ENCODE data around the gene E2F1. TPM values are rescaled to one million over a fixed set of nuclear protein-coding genes. Genes with fewer than 3 reads are reported as not detected.

Gene E2F1
- total and polyA plus RNA-seq, 2 experiments from 2014 or later = 12.1 to 42.6 TPM

- Histone ChIP-seq H3K4me3 (no peak overlapping the region), H4K20me1 (replicated peaks; ENCODE audit: insufficient read depth) (peaks cover 3% of the 10 kb centered on the region; the same call in 1 of the 2 replicates)
Measured at GRCh38 chr20:33645072-33645358, 41.2 kb downstream of the E2F1 start.

DNA sequence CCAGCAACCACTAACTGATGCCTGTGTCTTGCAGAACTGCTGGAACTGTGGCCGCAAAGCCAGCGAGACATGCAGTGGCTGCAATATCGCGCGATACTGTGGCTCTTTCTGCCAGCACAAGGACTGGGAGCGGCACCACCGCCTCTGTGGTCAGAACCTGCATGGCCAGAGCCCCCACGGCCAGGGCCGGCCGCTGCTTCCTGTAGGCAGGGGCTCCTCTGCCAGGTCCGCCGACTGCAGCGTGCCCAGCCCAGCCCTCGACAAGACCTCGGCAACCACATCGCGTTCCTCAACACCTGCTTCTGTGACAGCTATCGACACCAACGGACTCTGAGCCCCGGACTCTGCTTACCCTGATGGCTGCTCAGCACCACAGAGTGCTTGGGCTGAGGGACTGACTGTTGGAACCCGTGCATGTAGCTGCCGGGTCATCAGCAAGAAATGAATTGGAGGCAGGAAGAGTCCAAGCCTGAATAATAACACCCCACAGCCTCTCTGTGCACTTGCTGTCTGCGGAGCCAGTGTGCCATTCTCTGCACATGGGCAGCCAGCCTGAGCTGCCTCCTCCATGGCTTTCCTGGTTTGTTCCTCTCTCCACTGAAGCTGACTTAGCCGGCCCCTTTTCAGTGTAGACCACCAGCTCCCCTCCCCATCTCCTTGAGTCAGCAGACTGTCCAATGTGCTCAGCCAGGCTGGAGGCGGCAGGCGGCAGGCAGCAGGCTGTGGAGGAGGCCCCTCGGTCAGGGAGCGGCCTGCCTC lies 41.7 kb downstream of the E2F1 start:
- Histone ChIP-seq H3K9me2 (ENCODE audit: insufficient read depth) (no peaks in the 10 kb centered on the region), H3K4me2 (no peak overlapping the region), H3K27me3 (ENCODE audit: insufficient read depth) (no peaks in the 10 kb centered on the region), H3K4me1 (ENCODE audit: insufficient read depth) (no peaks in the 10 kb centered on the region; the same call in 1 of the 2 replicates), H2AFZ (no peak overlapping the region), H3K79me2 (replicated peaks; ENCODE audit: insufficient read depth) (no peaks in the 10 kb centered on the region), H4K20me1 (replicated peaks; ENCODE audit: insufficient read depth) (peaks cover 3% of the 10 kb centered on the region; the same call in 1 of the 2 replicates), H3K4me3 (no peak overlapping the region), H3F3A (replicated peaks; ENCODE audit: low read depth) (no peaks in the 10 kb centered on the region), H3K27ac (ENCODE audit: low read depth) (no peak overlapping the region), H3K36me3 (ENCODE audit: insufficient read depth) (no peaks in the 10 kb centered on the region)
- no peak for DNase-seq (ENCODE audit: low spot score)
- H3K4me3 Mint-ChIP-seq = no peak overlapping the region
- H3K27ac Mint-ChIP-seq = no peak overlapping the region
- ATAC-seq = no peak
- H3K27me3 Mint-ChIP-seq (ENCODE audit: insufficient read depth, low read depth, poor library complexity) = peaks cover 3% of the 10 kb centered on the region
- H3K9me3 Mint-ChIP-seq = no peaks in the 10 kb centered on the region
- peaks cover 5% of the 10 kb centered on the region; the same call in 2 of the 3 replicates for H3K4me1 Mint-ChIP-seq
- H3K36me3 Mint-ChIP-seq (ENCODE audit: low read depth) = peaks cover 19% of the 10 kb centered on the region
- TF ChIP-seq JUNB (IDR thresholded peaks at IDR 0.05; ENCODE audit: unreplicated experiment) (no peak), CREB1 (CRISPR knock-in tag; IDR thresholded peaks at IDR 0.05; ENCODE audit: low read depth) (no peak), ZNF331 (CRISPR knock-in tag; IDR thresholded peaks at IDR 0.05; ENCODE audit: low read depth) (no peak), ZNF114 (CRISPR knock-in tag; IDR thresholded peaks at IDR 0.05) (no peak), EZH2 (IDR thresholded peaks at IDR 0.05; ENCODE audit: low read depth, unreplicated experiment) (no peak), NANOG (IDR thresholded peaks at IDR 0.05; ENCODE audit: borderline replicate concordance) (no peak), STAT1 (IDR thresholded peaks at IDR 0.05; ENCODE audit: unreplicated experiment) (no peak)
- TF ChIP-seq, protein P1, sequence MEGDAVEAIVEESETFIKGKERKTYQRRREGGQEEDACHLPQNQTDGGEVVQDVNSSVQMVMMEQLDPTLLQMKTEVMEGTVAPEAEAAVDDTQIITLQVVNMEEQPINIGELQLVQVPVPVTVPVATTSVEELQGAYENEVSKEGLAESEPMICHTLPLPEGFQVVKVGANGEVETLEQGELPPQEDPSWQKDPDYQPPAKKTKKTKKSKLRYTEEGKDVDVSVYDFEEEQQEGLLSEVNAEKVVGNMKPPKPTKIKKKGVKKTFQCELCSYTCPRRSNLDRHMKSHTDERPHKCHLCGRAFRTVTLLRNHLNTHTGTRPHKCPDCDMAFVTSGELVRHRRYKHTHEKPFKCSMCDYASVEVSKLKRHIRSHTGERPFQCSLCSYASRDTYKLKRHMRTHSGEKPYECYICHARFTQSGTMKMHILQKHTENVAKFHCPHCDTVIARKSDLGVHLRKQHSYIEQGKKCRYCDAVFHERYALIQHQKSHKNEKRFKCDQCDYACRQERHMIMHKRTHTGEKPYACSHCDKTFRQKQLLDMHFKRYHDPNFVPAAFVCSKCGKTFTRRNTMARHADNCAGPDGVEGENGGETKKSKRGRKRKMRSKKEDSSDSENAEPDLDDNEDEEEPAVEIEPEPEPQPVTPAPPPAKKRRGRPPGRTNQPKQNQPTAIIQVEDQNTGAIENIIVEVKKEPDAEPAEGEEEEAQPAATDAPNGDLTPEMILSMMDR (conservative IDR thresholded peaks at IDR 0.05; ENCODE audit: low read depth in 2 of 2) = no peak
- TF ChIP-seq, protein P2, sequence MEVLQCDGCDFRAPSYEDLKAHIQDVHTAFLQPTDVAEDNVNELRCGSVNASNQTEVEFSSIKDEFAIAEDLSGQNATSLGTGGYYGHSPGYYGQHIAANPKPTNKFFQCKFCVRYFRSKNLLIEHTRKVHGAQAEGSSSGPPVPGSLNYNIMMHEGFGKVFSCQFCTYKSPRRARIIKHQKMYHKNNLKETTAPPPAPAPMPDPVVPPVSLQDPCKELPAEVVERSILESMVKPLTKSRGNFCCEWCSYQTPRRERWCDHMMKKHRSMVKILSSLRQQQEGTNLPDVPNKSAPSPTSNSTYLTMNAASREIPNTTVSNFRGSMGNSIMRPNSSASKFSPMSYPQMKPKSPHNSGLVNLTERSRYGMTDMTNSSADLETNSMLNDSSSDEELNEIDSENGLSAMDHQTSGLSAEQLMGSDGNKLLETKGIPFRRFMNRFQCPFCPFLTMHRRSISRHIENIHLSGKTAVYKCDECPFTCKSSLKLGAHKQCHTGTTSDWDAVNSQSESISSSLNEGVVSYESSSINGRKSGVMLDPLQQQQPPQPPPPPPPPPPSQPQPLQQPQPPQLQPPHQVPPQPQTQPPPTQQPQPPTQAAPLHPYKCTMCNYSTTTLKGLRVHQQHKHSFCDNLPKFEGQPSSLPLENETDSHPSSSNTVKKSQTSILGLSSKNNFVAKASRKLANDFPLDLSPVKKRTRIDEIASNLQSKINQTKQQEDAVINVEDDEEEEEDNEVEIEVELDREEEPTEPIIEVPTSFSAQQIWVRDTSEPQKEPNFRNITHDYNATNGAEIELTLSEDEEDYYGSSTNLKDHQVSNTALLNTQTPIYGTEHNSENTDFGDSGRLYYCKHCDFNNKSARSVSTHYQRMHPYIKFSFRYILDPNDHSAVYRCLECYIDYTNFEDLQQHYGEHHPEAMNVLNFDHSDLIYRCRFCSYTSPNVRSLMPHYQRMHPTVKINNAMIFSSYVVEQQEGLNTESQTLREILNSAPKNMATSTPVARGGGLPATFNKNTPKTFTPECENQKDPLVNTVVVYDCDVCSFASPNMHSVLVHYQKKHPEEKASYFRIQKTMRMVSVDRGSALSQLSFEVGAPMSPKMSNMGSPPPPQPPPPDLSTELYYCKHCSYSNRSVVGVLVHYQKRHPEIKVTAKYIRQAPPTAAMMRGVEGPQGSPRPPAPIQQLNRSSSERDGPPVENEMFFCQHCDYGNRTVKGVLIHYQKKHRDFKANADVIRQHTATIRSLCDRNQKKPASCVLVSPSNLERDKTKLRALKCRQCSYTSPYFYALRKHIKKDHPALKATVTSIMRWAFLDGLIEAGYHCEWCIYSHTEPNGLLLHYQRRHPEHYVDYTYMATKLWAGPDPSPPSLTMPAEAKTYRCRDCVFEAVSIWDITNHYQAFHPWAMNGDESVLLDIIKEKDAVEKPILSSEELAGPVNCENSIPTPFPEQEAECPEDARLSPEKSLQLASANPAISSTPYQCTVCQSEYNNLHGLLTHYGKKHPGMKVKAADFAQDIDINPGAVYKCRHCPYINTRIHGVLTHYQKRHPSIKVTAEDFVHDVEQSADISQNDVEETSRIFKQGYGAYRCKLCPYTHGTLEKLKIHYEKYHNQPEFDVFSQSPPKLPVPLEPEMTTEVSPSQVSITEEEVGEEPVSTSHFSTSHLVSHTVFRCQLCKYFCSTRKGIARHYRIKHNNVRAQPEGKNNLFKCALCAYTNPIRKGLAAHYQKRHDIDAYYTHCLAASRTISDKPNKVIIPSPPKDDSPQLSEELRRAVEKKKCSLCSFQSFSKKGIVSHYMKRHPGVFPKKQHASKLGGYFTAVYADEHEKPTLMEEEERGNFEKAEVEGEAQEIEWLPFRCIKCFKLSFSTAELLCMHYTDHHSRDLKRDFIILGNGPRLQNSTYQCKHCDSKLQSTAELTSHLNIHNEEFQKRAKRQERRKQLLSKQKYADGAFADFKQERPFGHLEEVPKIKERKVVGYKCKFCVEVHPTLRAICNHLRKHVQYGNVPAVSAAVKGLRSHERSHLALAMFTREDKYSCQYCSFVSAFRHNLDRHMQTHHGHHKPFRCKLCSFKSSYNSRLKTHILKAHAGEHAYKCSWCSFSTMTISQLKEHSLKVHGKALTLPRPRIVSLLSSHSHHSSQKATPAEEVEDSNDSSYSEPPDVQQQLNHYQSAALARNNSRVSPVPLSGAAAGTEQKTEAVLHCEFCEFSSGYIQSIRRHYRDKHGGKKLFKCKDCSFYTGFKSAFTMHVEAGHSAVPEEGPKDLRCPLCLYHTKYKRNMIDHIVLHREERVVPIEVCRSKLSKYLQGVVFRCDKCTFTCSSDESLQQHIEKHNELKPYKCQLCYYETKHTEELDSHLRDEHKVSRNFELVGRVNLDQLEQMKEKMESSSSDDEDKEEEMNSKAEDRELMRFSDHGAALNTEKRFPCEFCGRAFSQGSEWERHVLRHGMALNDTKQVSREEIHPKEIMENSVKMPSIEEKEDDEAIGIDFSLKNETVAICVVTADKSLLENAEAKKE (CRISPR knock-in tag; IDR thresholded peaks at IDR 0.05) = no peak
- TF ChIP-seq, protein P3, sequence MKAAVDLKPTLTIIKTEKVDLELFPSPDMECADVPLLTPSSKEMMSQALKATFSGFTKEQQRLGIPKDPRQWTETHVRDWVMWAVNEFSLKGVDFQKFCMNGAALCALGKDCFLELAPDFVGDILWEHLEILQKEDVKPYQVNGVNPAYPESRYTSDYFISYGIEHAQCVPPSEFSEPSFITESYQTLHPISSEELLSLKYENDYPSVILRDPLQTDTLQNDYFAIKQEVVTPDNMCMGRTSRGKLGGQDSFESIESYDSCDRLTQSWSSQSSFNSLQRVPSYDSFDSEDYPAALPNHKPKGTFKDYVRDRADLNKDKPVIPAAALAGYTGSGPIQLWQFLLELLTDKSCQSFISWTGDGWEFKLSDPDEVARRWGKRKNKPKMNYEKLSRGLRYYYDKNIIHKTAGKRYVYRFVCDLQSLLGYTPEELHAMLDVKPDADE (IDR thresholded peaks at IDR 0.05) = no peak

More at GRCh38 chr20:33645072-33645358, 41.2 kb downstream of the E2F1 start:
- no peaks in the 10 kb centered on the region for H3F3A ChIP-seq (replicated peaks; ENCODE audit: low read depth)
- Mint-ChIP-seq H3K9me3 (no peaks in the 10 kb centered on the region), H3K36me3 (ENCODE audit: low read depth) (peaks cover 16% of the 10 kb centered on the region), H3K4me1 (peaks cover 5% of the 10 kb centered on the region; the same call in 2 of the 3 replicates), H3K27me3 (ENCODE audit: insufficient read depth, low read depth, poor library complexity) (peaks cover 3% of the 10 kb centered on the region), H3K4me3 (no peak overlapping the region), H3K27ac (no peak overlapping the region)
- no peaks in the 10 kb centered on the region for H3K79me2 ChIP-seq (replicated peaks; ENCODE audit: insufficient read depth)
- H3K4me1 ChIP-seq (ENCODE audit: insufficient read depth) = no peaks in the 10 kb centered on the region; the same call in 1 of the 2 replicates
- no peak overlapping the region for H3K4me2 ChIP-seq
- no peaks in the 10 kb centered on the region for H3K27me3 ChIP-seq (ENCODE audit: insufficient read depth)
- H3K36me3 ChIP-seq (ENCODE audit: insufficient read depth) = no peaks in the 10 kb centered on the region
- no peak overlapping the region for H3K27ac ChIP-seq (ENCODE audit: low read depth)
- no peaks in the 10 kb centered on the region for H3K9me2 ChIP-seq (ENCODE audit: insufficient read depth)
- H2AFZ ChIP-seq = no peak overlapping the region
- no peak for ATAC-seq
- DNase-seq (ENCODE audit: low spot score) = no peak
- TF ChIP-seq, protein P3 (IDR thresholded peaks at IDR 0.05) = no peak
- no peak for TF ChIP-seq STAT1 (IDR thresholded peaks at IDR 0.05; ENCODE audit: unreplicated experiment)
